Neural progenitor cell (in vitro differentiated cells): Measurements from ENCODE around the gene KRTAP5-6. TPM values are rescaled to one million over a fixed set of nuclear protein-coding genes. Genes with fewer than 3 reads are reported as not detected.

Source experiments
- DNase-seq: peaks from one replicate; pipeline ENCODE4 v3.0.0-alpha.2; 2016; ENCODE audit warnings: low spot score
- H2AFZ ChIP-seq: fragments of 200-600 bp; sonication (generic); replicated peaks from 2 replicates; pipeline ENCODE4 v1.6.1; 2016; ENCODE audit warnings: antibody characterized with exemption
- H3F3A ChIP-seq: fragments of 200-600 bp; sonication (generic); 2 replicates; pipeline ENCODE4 v1.6.1; 2016; ENCODE audit warnings: antibody characterized with exemption, low read depth
- H3K27ac ChIP-seq: fragments of 200-600 bp; sonication (generic); 2 replicates; pipeline ENCODE4 v1.5.1; 2016; ENCODE audit warnings: mild to moderate bottlenecking
- H3K27me3 ChIP-seq: fragments of 200-600 bp; sonication (generic); 2 replicates; pipeline ENCODE4 v1.6.1; 2016; ENCODE audit warnings: mild to moderate bottlenecking, moderate library complexity
- H3K36me3 ChIP-seq: fragments of 200-600 bp; sonication (generic); 2 replicates; pipeline ENCODE4 v1.5.1; 2016
- H3K4me1 ChIP-seq: fragments of 200-600 bp; sonication (generic); 2 replicates; pipeline ENCODE4 v1.6.1; 2016; ENCODE audit warnings: mixed run types
- H3K4me2 ChIP-seq: fragments of 200-600 bp; sonication (generic); 2 replicates; pipeline ENCODE4 v1.6.1; 2016
- H3K4me3 ChIP-seq: fragments of 200-600 bp; sonication (generic); 2 replicates; pipeline ENCODE4 v1.5.1; 2016
- H3K79me2 ChIP-seq: fragments of 200-600 bp; sonication (generic); 2 replicates; pipeline ENCODE4 v1.6.1; 2016; ENCODE audit warnings: low read depth
- H3K9ac ChIP-seq: fragments of 200-600 bp; sonication (generic); 2 replicates; pipeline ENCODE4 v1.6.1; 2016
- H3K9me3 ChIP-seq: fragments of 200-600 bp; sonication (generic); 2 replicates; pipeline ENCODE4 v1.5.1; 2016; ENCODE audit warnings: low read depth
- H4K20me1 ChIP-seq: fragments of 200-600 bp; sonication (generic); 2 replicates; pipeline ENCODE4 v1.6.1; 2016; ENCODE audit warnings: low read depth
- H3K27ac Mint-ChIP-seq: 3 replicates; pipeline ENCODE4 v1.8.0; 2021; ENCODE audit warnings: mixed read lengths
- H3K27me3 Mint-ChIP-seq: 2 replicates; pipeline ENCODE4 v1.8.0; 2022; ENCODE audit warnings: low read depth, mild to moderate bottlenecking, inconsistent platforms, moderate library complexity, mixed read lengths; ENCODE audit not compliant: insufficient read depth
- H3K36me3 Mint-ChIP-seq: 3 replicates; pipeline ENCODE4 v1.8.0; 2021; ENCODE audit warnings: mixed read lengths
- H3K4me1 Mint-ChIP-seq: 3 replicates; pipeline ENCODE4 v1.8.0; 2021; ENCODE audit warnings: mixed read lengths
- H3K4me3 Mint-ChIP-seq: 3 replicates; pipeline ENCODE4 v1.8.0; 2021; ENCODE audit warnings: mild to moderate bottlenecking, moderate library complexity, mixed read lengths
- H3K9me3 Mint-ChIP-seq: 3 replicates; pipeline ENCODE4 v1.8.0; 2020; ENCODE audit warnings: mixed read lengths
- CTCF ChIP-seq: fragments of 200-600 bp; sonication (generic); IDR thresholded peaks from 2 replicates; pipeline ENCODE4 v1.5.1; 2017; ENCODE audit warnings: antibody characterized with exemption, mild to moderate bottlenecking
- EZH2 ChIP-seq: fragments of 200-600 bp; sonication (generic); IDR thresholded peaks from 2 replicates; pipeline ENCODE4 v1.6.1; 2017; ENCODE audit warnings: antibody characterized with exemption, mild to moderate bottlenecking, moderate library complexity
- EZH2phosphoT487 ChIP-seq: fragments of 200-600 bp; sonication (generic); IDR thresholded peaks from 2 replicates; pipeline ENCODE4 v1.6.1; 2017; ENCODE audit warnings: antibody characterized with exemption
- total RNA-seq: library from RNA; depleted of rRNA; stranded (reverse); fragments of >200 nt; gene quantifications from 2 replicates; pipeline ENCODE4 v1.2.3, GENCODE V29; 2015; ENCODE audit warnings: low replicate concordance

Gene KRTAP5-6
- total RNA-seq, 1 donor from 2014 or later, result not detected

GRCh38 chr11:1733716-1734640, 37.0 kb downstream of the KRTAP5-6 start:
- Histone ChIP-seq H3K27ac (no peak overlapping the region), H4K20me1 (no peaks in the 10 kb centered on the region), H3K4me1 (peaks cover 3% of the 10 kb centered on the region), H3K36me3 (no peaks in the 10 kb centered on the region), H3K4me2 (no peak overlapping the region), H3F3A (peaks cover 11% of the 10 kb centered on the region), H3K9ac (no peak overlapping the region), H2AFZ (no peak overlapping the region), H3K79me2 (no peaks in the 10 kb centered on the region), H3K9me3 (no peaks in the 10 kb centered on the region), H3K27me3 (peaks cover 69% of the 10 kb centered on the region), H3K4me3 (no peak overlapping the region)
- Mint-ChIP-seq H3K27me3 (peaks cover 21% of the 10 kb centered on the region), H3K4me1 (peaks cover 13% of the 10 kb centered on the region), H3K27ac (no peak overlapping the region), H3K9me3 (peaks cover 16% of the 10 kb centered on the region), H3K36me3 (no peaks in the 10 kb centered on the region), H3K4me3 (no peak overlapping the region)
- TF ChIP-seq EZH2 (no peak), CTCF (no peak), EZH2phosphoT487 (no peak)
- DNase-seq, result no peak

- H3K27me3 ChIP-seq, result peaks cover 69% of the 10 kb centered on the region
- no peaks in the 10 kb centered on the region for H3K79me2 ChIP-seq
- no peak overlapping the region for H3K4me3 ChIP-seq
- H3K4me3 Mint-ChIP-seq, result no peak overlapping the region
- H3K9ac ChIP-seq, result no peak overlapping the region
- no peak overlapping the region for H3K27ac Mint-ChIP-seq
- DNase-seq, result no peak
- peaks cover 11% of the 10 kb centered on the region for H3F3A ChIP-seq
- H4K20me1 ChIP-seq, result no peaks in the 10 kb centered on the region
- no peaks in the 10 kb centered on the region for H3K36me3 ChIP-seq
- peaks cover 13% of the 10 kb centered on the region for H3K4me1 Mint-ChIP-seq
- H3K27ac ChIP-seq, result no peak overlapping the region
- no peaks in the 10 kb centered on the region for H3K9me3 ChIP-seq
- H3K36me3 Mint-ChIP-seq, result no peaks in the 10 kb centered on the region
- peaks cover 24% of the 10 kb centered on the region for H3K27me3 Mint-ChIP-seq
- peaks cover 16% of the 10 kb centered on the region for H3K9me3 Mint-ChIP-seq
- no peak overlapping the region for H2AFZ ChIP-seq
- TF ChIP-seq EZH2phosphoT487 (no peak), EZH2 (no peak), CTCF (no peak)
- no peak overlapping the region for H3K4me2 ChIP-seq
- peaks cover 3% of the 10 kb centered on the region for H3K4me1 ChIP-seq
Observed at GRCh38 chr11:1734641-1735081, 37.7 kb downstream of the KRTAP5-6 start.

- no peaks in the 10 kb centered on the region for H3K36me3 Mint-ChIP-seq
- H4K20me1 ChIP-seq, result no peaks in the 10 kb centered on the region
- H3K27me3 ChIP-seq, result peaks cover 67% of the 10 kb centered on the region
- H3F3A ChIP-seq, result peaks cover 11% of the 10 kb centered on the region
- DNase-seq, result no peak
- H3K4me3 ChIP-seq, result no peak overlapping the region
- peaks cover 16% of the 10 kb centered on the region for H3K9me3 Mint-ChIP-seq
- H3K36me3 ChIP-seq, result no peaks in the 10 kb centered on the region
- H3K4me2 ChIP-seq, result no peak overlapping the region
- H3K9ac ChIP-seq, result no peak overlapping the region
- no peak overlapping the region for H3K27ac ChIP-seq
- no peak overlapping the region for H3K27ac Mint-ChIP-seq
- no peak overlapping the region for H3K4me3 Mint-ChIP-seq
- no peaks in the 10 kb centered on the region for H3K9me3 ChIP-seq
- H3K79me2 ChIP-seq, result no peaks in the 10 kb centered on the region
- no peak overlapping the region for H2AFZ ChIP-seq
- H3K4me1 Mint-ChIP-seq, result peaks cover 13% of the 10 kb centered on the region
- peaks cover 3% of the 10 kb centered on the region for H3K4me1 ChIP-seq
- no peak for TF ChIP-seq CTCF
- TF ChIP-seq EZH2phosphoT487, result no peak
- no peak for TF ChIP-seq EZH2
- peaks cover 24% of the 10 kb centered on the region for H3K27me3 Mint-ChIP-seq
Observed at GRCh38 chr11:1735271-1735670, 38.3 kb downstream of the KRTAP5-6 start.
